Breast epithelium (tissue), 4 donors: Measurements from ENCODE around the gene TMPRSS6. TPM values are rescaled to one million over a fixed set of nuclear protein-coding genes. Genes with fewer than 3 reads are reported as not detected.

Experiments
- DNase-seq, 2 donors: peaks; one replicate each; pipeline ENCODE4 v3.0.0-alpha.2; 2019; ENCODE audit warnings: low spot score in 2 of 2
- H3K27ac ChIP-seq, 2 donors: fragments of 200-600 bp; sonication (generic) in 1 of 2; one replicate each; pipeline ENCODE4 v1.5.1; 2016 to 2019; ENCODE audit warnings: mild to moderate bottlenecking in 1 of 2
- H3K27me3 ChIP-seq, 2 donors: fragments of 200-600 bp; sonication (generic) in 1 of 2; one replicate each; pipeline versions ENCODE4 v1.5.1 to v1.6.0; 2017 to 2019; ENCODE audit warnings: control low read depth in 1 of 2, mild to moderate bottlenecking in 1 of 2
- H3K36me3 ChIP-seq: fragments of 200-600 bp; one replicate; pipeline ENCODE4 v1.5.1; 2019
- H3K4me1 ChIP-seq, 2 donors: fragments of 200-600 bp; sonication (generic); one replicate each; pipeline ENCODE4 v1.5.1; 2016 to 2019; ENCODE audit warnings: control low read depth in 1 of 2
- H3K4me3 ChIP-seq, 3 donors: fragments of 200-600 bp; sonication (generic); 1 replicate in 2 of 3; 2 replicates in 1 of 3; pipeline ENCODE4 v1.5.1; 2016 to 2019; ENCODE audit warnings: mild to moderate bottlenecking in 3 of 3, moderate library complexity in 2 of 3
- H3K9me3 ChIP-seq, 2 donors: fragments of 200-600 bp; sonication (generic) in 1 of 2; one replicate each; pipeline ENCODE4 v1.5.1; 2016 to 2019; ENCODE audit warnings: control low read depth in 1 of 2
- CTCF ChIP-seq, 3 donors: fragments of 450-650 bp; IDR thresholded peaks; one replicate each; pipeline ENCODE4 v1.5.1; 2016 to 2017; ENCODE audit warnings: antibody characterized with exemption in 3 of 3, mild to moderate bottlenecking in 3 of 3, moderate library complexity in 3 of 3
- POLR2A ChIP-seq: fragments of 450-650 bp; IDR thresholded peaks from one replicate; pipeline ENCODE4 v1.6.1; 2016; ENCODE audit warnings: antibody characterized with exemption, mild to moderate bottlenecking, moderate library complexity
- POLR2AphosphoS5 ChIP-seq, 3 donors: sonication (generic); formaldehyde crosslinking; IDR thresholded peaks; one replicate each; pipeline ENCODE4 v1.6.1; 2017; ENCODE audit warnings: antibody characterized with exemption in 3 of 3
- intact Hi-C: fragments of 100-400 bp; cut with DNase I; formaldehyde crosslinking; loops from one replicate; pipeline ENCODE4 v1.15.1; 2023; ENCODE audit warnings: low total_unique reads
- total RNA-seq, 3 donors: library from RNA; depleted of rRNA; stranded (reverse); fragments of >200 nt; gene quantifications; one replicate each; pipeline ENCODE4 v1.1.0, GENCODE V29; 2016

TMPRSS6 gene
- total RNA-seq, 3 donors from 2014 or later, result 0.88 TPM; not detected in 2

GRCh38 chr22:37032535-37033460 lies 76.7 kb downstream of the TMPRSS6 start:
- no peaks in the 10 kb centered on the region for H3K9me3 ChIP-seq
- no peak overlapping the region for H3K4me3 ChIP-seq
- peak; percentile 20 to 48 (median 42) for TF ChIP-seq POLR2AphosphoS5 (IDR thresholded peaks at IDR 0.05)
- TF ChIP-seq POLR2A, result no peak
- peak in 1 of 2 donors; percentile 72 for DNase-seq
- no peaks in the 10 kb centered on the region for H3K36me3 ChIP-seq
- intact Hi-C loops, result no loop called here
- no peaks in the 10 kb centered on the region for H3K27me3 ChIP-seq
- peak overlapping the region in 1 of 2 donors; percentile 22 for H3K27ac ChIP-seq
- H3K4me1 ChIP-seq, result peaks cover 0 to 8% of the 10 kb centered on the region in 2 donors

GRCh38 chr22:37032134-37032534 lies 77.4 kb downstream of the TMPRSS6 start:
- Histone ChIP-seq H3K27ac (peak overlapping the region in 1 of 2 donors; percentile 21), H3K9me3 (no peaks in the 10 kb centered on the region), H3K4me1 (peaks cover 0 to 8% of the 10 kb centered on the region in 2 donors), H3K4me3 (no peak overlapping the region), H3K27me3 (no peaks in the 10 kb centered on the region), H3K36me3 (no peaks in the 10 kb centered on the region)
- intact Hi-C loops, result no loop called here
- DNase-seq, result no peak
- TF ChIP-seq CTCF (IDR thresholded peaks at IDR 0.05), result no peak
- TF ChIP-seq POLR2AphosphoS5 (IDR thresholded peaks at IDR 0.05), result no peak
- TF ChIP-seq POLR2A, result no peak

DNA sequence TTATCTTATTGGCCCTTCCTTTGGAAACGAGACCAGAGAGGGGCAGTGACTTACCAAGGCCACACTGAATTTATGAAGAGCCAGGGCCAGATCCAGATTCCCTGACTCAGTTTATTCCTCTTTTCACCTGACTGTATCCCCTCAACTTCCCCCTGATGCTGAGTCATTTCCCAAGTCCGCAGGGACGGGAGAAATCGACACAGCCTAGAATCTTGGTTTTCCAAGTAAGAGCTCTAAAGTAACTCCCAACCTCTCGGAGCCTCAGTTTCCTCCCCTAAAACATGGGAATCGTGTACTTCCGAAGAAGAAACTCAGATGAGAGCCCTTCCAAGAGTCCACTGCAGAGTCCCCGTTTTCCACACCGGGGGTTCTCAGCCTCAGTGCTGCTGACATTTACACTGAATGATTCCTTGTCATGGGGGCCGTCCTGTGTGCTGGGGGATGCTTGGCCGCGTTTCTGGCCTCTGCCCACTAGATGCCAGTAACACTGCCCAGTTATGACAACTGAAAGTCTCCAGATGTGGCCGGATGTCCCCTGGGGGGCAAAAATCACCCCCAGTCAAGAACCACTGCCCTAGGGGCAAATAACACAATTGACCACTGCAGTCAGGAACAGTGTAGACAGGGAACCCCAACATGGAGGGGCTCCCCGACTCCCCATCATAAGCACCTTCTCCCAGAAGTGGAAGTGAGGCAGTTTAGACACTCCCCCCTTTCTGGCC lies 78.8 kb downstream of the TMPRSS6 start:
- H3K27me3 ChIP-seq, result no peaks in the 10 kb centered on the region
- no peak overlapping the region for H3K27ac ChIP-seq
- TF ChIP-seq POLR2A, result no peak
- intact Hi-C loops, result no loop called here
- H3K4me1 ChIP-seq, result peaks cover 0 to 8% of the 10 kb centered on the region in 2 donors
- H3K9me3 ChIP-seq, result no peaks in the 10 kb centered on the region
- no peak overlapping the region for H3K4me3 ChIP-seq
- no peak for DNase-seq
- H3K36me3 ChIP-seq, result no peaks in the 10 kb centered on the region

DNA sequence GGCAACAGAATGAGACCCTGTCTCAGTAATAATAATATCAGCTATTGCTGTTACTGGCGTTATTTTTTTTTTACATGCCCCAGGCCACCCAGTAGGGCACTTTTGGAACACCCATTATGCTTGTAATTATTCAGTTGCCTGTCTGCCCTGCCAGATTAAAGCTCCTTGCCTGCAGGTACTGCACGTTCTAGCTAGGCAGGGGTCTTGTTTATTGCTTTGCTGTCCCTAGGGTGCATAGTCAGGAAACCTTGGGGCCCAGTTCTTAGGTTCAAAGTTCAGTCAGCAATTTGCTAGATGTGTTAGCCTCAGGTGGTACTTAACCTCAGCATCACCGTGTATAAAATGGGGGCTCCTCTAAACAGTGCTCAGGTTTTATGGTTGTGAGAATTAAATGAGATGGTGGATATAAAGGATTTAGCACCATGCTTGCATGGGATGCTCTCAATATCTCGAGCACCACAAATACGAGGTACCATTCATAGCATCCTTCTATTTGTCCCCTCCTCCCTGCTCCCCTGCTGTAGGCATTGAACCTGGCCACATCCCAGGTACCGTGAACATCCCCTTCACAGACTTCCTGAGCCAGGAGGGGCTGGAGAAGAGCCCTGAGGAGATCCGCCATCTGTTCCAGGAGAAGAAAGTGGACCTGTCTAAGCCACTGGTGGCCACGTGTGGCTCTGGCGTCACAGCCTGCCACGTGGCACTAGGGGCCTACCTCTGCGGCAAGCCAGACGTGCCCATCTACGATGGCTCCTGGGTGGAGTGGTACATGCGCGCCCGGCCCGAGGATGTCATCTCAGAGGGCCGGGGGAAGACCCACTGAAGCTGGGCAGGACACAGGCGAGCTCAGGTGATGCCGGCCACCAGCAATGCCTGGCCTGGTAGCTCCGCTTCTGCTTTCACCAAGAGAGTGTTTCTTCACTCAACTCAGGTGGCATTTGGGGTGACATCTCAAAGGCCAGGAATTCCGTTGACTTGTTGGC lies 80.5 kb downstream of the TMPRSS6 start:
- Histone ChIP-seq H3K4me1 (peaks cover 0 to 8% of the 10 kb centered on the region in 2 donors), H3K27ac (no peak overlapping the region), H3K9me3 (no peaks in the 10 kb centered on the region), H3K4me3 (no peak overlapping the region), H3K27me3 (no peaks in the 10 kb centered on the region), H3K36me3 (no peaks in the 10 kb centered on the region)
- intact Hi-C loops, result loop anchor here (1.0 kb wide), 1 partner anchor 40 kb away; no protein-coding TSS in a partner anchor
- TF ChIP-seq CTCF (IDR thresholded peaks at IDR 0.05) (no peak), POLR2A (no peak), POLR2AphosphoS5 (IDR thresholded peaks at IDR 0.05) (no peak)
- no peak for DNase-seq

DNA sequence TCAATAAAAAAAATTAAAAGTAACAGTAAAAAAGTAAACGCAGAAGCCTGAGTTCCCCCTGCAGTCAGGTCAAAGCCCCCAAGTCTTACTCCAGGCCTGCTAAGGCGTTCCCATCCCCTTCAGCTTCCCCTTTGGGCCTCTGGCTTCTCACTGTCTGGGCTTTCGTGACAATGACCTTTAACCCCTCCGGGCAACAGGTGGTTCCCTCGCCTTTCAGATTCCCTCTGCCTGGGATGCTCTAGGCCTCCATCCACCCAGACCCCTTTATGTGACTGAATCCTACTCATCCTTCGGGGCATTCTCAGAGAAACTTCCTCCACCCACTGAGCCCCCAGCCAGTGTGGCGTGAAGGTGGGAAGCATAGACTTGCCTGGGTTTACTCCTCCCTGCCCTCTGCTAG lies 82.0 kb downstream of the TMPRSS6 start:
- Histone ChIP-seq H3K4me3 (no peak overlapping the region), H3K36me3 (no peaks in the 10 kb centered on the region), H3K27me3 (no peaks in the 10 kb centered on the region), H3K4me1 (peaks cover 0 to 3% of the 10 kb centered on the region in 2 donors), H3K9me3 (no peaks in the 10 kb centered on the region), H3K27ac (no peak overlapping the region)
- intact Hi-C loops, result no loop called here
- TF ChIP-seq CTCF (IDR thresholded peaks at IDR 0.05), result no peak
- TF ChIP-seq POLR2A, result no peak
- TF ChIP-seq POLR2AphosphoS5 (IDR thresholded peaks at IDR 0.05), result no peak
- DNase-seq, result no peak
